ENCODE measurements around the gene GZF1. TPM values are rescaled to one million over a fixed set of nuclear protein-coding genes. Genes with fewer than 3 reads are reported as not detected.

Gene GZF1
- total RNA-seq, 1 experiment from 2014 or later = 17.0 TPM

- H3K27ac ChIP-seq (ENCODE audit: insufficient read length, low read depth, low read length) = no peak overlapping the region
- H2BK5ac ChIP-seq (ENCODE audit: insufficient read length, low read length) = no peak overlapping the region
- Mint-ChIP-seq H3K36me3 (ENCODE audit: insufficient read depth in 1 of 3, low read depth in 3 of 3) (no peaks in the 10 kb centered on the region; a peak in 2 of 7 replicates), H3K27ac (no peak overlapping the region), H3K27me3 (ENCODE audit: low read depth) (peaks cover 24% of the 10 kb centered on the region), H3K4me1 (no peaks in the 10 kb centered on the region), H3K4me3 (no peak overlapping the region), H3K9me3 (peaks cover 0 to 9% of the 10 kb centered on the region in 2 experiments; a peak in 3 of 5 replicates)
- no peak for TF ChIP-seq CTCF (conservative IDR thresholded peaks at IDR 0.05)
- no peak overlapping the region for H3K4me2 ChIP-seq (ENCODE audit: insufficient read depth, insufficient read length, low read length)
- no peak overlapping the region for H3K9ac ChIP-seq (ENCODE audit: extremely low read depth, insufficient read length, low read length)
- no peaks in the 10 kb centered on the region for H4K20me1 ChIP-seq (ENCODE audit: control insufficient read depth, insufficient read depth, insufficient read length)
- H3K14ac ChIP-seq (ENCODE audit: insufficient read depth, low read length) = no peak overlapping the region
- no peak overlapping the region for H2BK12ac ChIP-seq (ENCODE audit: insufficient read length, low read depth, low read length)
- WGBS (ENCODE audit: extremely low coverage, insufficient read length, low lambda C conversion rate) = no CpG with 5 or more reads among the region's 5 CpGs
- H3K9me3 ChIP-seq (ENCODE audit: control insufficient read depth, low read depth, low read length) = no peaks in the 10 kb centered on the region
- no peak overlapping the region for H3K23ac ChIP-seq (ENCODE audit: insufficient read length, low read depth, low read length)
- H2AK5ac ChIP-seq (ENCODE audit: insufficient read length, low read length) = no peak overlapping the region
- no peaks in the 10 kb centered on the region for H3K4me1 ChIP-seq (ENCODE audit: insufficient read depth, low read length)
- H2BK15ac ChIP-seq (ENCODE audit: low read depth, low read length) = no peak overlapping the region
- no peak for DNase-seq
- H4K5ac ChIP-seq (ENCODE audit: insufficient read length, low read depth, low read length) = no peak overlapping the region
- no peaks in the 10 kb centered on the region for H3K23me2 ChIP-seq (ENCODE audit: insufficient read length, low read depth, low read length, poor library complexity, severe bottlenecking)
- H3K27me3 ChIP-seq (ENCODE audit: insufficient read depth, low read length) = no peaks in the 10 kb centered on the region; the same call in 1 of the 2 replicates
- H4K91ac ChIP-seq (ENCODE audit: insufficient read length, low read depth, low read length) = no peak overlapping the region
- no peak overlapping the region for H3T11ph ChIP-seq (ENCODE audit: low read length)
- H2AFZ ChIP-seq (ENCODE audit: low read length) = no peak overlapping the region
- H4K8ac ChIP-seq (replicated peaks; ENCODE audit: insufficient read length, low read depth, low read length) = no peak overlapping the region
- no peaks in the 10 kb centered on the region for H3K79me1 ChIP-seq (ENCODE audit: insufficient read depth, low read depth, low read length, poor library complexity, severe bottlenecking)
- no peaks in the 10 kb centered on the region for H3K79me2 ChIP-seq (ENCODE audit: insufficient read depth, low read length)
- no peak overlapping the region for H3K18ac ChIP-seq (ENCODE audit: insufficient read length, low read depth, low read length)
- H2BK20ac ChIP-seq (ENCODE audit: low read depth, low read length, poor library complexity, severe bottlenecking) = no peak overlapping the region
- no peak overlapping the region for H2BK120ac ChIP-seq (ENCODE audit: low read depth, low read length, poor library complexity, severe bottlenecking)
- H3K4ac ChIP-seq (ENCODE audit: low read depth, low read length) = no peak overlapping the region
- H3K56ac ChIP-seq (ENCODE audit: insufficient read length, low read depth, low read length) = no peak overlapping the region
These were observed 44.9 kb upstream of the GZF1 start for GRCh38 chr20:23317081-23317480.
